Measurements from ENCODE around the gene TLL2. TPM values are rescaled to one million over a fixed set of nuclear protein-coding genes. Genes with fewer than 3 reads are reported as not detected.

Gene TLL2
- polyA plus RNA-seq, 3 donors = 0.69 to 0.95 (median 0.79) TPM

DNA sequence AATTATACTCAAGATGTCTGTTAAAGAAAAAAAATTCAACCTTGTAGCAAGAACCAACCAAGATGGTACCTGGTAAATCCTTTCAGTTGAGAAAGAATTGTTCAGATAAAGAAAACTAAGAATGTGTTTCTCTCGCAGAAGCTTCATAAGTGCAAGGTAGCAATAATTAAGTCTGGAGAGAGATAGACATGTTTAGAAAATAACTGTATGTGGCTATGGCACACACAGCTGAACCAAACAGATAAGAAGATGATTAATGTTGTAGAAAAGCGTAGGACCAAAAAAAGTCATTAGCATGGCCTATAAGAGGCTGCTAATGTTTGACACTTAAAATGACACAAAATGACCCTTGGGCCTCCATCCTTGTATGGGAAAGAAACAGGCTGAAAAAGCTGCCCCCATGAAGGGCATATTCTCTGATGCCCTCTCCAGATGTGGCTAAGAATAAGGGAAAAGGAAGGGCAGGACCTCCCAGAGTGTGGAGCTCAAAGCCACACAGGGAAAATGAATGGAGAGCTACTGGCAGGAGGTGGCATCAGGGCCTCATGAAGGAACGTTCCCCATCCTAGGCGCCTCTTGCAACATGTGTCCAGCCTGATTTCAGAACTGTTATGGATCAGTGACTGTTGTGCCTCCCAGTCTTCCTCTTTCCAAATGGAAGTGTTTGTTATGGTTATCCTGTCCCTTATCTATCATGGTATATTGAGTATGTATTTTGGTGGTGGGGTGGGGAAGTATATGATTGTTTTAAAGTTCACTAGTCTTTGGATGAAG lies 30.7 kb downstream of the TLL2 start:
- DNase-seq (ENCODE audit: extremely low read depth in 1 of 11, low read depth in 9 of 11, low spot score in 4 of 11) = no peak

- no peak for DNase-seq (ENCODE audit: extremely low read depth in 1 of 11, low read depth in 9 of 11, low spot score in 4 of 11)
These were observed 35.4 kb downstream of the TLL2 start for GRCh38 chr10:96478355-96478754.

GRCh38 chr10:96473866-96474265 lies 39.9 kb downstream of the TLL2 start:
- DNase-seq (ENCODE audit: extremely low read depth in 1 of 11, low read depth in 9 of 11, low spot score in 4 of 11) = no peak

DNA sequence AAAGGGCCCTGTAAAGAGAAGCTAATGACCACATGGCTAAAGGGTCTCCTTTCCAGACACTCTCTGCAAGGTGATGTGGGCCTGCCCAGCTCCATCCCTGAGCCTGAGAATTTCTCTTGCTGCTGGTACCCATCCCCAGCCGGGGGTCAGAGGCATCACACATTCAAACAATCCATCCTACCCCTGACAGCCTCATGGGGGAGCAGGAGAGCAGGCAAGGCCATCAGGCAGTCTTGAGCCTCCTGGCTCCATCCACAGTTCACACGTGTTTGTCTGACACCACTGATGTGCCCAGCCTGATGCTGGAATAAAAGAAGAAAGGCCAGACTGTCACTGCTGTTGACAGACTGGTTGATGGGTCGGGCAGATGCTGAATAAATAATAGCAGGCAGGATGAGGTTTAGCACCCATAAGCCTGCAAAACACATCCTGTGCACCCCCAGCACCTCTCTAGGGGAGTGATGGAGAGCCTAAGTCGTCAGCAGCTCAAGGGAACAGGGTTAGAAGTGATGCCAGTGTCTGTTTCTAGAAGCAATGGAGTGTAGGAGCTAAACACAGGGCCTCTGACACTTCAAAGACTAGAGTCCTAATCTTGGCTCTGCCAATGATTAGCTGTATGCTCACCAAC lies 43.5 kb downstream of the TLL2 start:
- DNase-seq (ENCODE audit: extremely low read depth in 1 of 11, low read depth in 9 of 11, low spot score in 4 of 11) = peak in 4 of 11 donors; percentile 4 to 10 (median 8)

GRCh38 chr10:96468845-96469244 lies 44.9 kb downstream of the TLL2 start:
- no peak for DNase-seq (ENCODE audit: extremely low read depth in 1 of 11, low read depth in 9 of 11, low spot score in 4 of 11)

DNA sequence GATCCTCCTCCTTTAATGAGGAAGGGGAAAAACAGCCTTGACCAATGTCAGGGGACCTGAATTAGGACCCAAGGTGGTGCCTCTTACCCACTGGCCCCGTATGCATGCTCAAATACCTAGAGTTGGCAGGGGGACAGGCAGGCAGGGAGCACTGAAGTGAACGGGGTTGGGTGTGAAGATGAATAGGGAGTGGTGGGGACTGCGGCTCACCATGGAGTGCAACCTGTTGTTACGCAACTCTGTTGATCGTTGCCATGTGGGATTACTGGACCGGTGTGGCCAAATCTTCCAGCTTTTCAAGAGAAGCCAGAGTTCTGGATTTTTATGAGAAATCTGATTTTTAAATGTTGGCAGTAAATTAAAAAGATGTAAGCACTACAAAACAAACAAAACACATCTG lies 48.1 kb downstream of the TLL2 start:
- DNase-seq (ENCODE audit: extremely low read depth in 1 of 11, low read depth in 9 of 11, low spot score in 4 of 11) = no peak

DNA sequence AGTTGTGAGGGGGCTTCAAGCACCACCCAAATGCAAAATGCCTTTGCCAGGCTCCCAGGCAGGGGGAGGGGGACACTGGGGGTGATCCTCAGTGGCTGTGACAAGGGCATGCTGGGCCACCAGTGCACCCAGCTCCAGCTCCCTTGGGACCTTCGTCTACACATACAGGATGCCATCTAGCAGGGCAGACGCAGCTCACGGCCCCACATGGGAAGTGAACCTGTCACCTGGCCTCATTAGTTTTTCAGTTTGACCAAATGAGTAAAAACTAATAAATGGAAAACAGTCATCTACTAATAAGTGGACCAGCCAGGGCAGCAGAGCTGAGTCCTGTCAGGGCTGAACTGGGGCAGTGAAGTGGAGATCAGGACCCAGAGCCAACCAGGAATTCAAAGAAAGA lies 50.2 kb downstream of the TLL2 start:
- no peak for DNase-seq (ENCODE audit: extremely low read depth in 1 of 11, low read depth in 9 of 11, low spot score in 4 of 11)

DNA sequence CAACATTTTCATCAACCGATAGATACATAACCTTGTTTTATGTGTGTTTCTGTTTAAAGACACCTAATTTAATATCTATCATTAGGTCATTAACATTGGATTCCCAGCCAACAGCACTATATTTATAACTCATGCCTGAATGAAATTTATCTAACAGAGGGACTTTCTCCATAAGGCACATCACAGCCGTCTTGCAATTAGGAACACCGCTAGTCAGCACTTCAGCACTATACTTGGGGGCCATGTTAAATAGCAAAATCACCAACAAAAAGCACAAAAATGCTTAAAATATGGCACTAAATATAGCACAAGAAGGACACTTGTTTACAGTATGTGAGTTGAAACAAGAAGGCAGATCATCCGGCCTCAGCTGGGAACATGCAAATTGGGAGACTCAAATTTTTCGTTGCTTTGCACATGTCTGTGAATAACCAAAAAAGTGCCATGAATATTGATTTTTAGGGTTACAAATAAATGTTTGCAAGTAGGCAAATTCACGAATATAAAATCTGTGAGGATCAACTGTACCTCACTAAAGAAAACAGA lies 51.0 kb downstream of the TLL2 start:
- DNase-seq (ENCODE audit: extremely low read depth in 1 of 11, low read depth in 9 of 11, low spot score in 4 of 11) = no peak

GRCh38 chr10:96460316-96460715 lies 53.4 kb downstream of the TLL2 start:
- DNase-seq (ENCODE audit: extremely low read depth in 1 of 11, low read depth in 9 of 11, low spot score in 4 of 11) = no peak

DNA sequence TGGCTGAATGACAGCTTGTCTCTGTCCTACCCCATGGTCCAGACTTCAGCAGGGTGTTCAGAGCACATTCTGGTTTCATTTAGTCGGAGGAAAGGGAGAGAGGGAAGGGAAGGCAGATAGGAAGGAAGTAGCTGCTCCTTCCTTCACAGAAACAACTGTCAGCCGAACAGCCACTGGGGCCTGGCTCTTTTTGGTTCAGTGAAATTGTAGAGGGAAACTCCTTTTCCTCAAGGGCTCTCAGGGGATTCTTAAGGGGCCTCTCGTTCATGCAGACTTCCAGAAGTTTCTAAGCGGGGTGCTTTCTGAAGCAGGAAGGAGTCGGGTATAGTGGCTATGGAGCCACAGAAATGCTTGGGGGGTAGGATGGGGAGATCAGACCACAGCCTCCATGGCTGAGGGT lies 56.4 kb downstream of the TLL2 start:
- DNase-seq (ENCODE audit: extremely low read depth in 1 of 11, low read depth in 9 of 11, low spot score in 4 of 11) = no peak

DNA sequence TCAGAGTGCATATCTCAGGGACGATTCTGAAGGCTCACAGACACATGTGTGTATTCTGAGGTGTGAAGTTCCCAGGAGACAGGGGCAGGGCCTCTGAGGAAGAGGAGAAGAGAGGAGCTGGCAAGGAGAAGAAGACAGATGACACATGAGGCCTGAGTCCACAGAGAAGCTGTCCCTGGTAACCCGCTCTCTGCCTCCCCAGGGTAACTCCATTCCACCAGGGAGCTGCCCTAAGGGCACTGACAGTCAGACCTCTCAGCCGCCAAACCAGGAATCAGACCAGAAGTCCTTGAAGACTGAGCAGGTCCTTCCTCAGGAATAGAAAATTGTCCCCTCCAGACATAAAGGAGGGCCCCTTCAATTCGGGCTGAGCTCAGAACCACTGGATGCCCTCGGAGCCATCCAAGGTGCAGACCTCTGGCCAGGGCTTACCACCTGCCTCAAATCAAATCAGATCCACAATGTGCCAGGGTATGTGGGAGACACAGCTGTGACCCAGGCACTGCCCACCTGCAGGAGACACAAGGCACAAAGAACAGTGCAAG lies 57.4 kb downstream of the TLL2 start:
- no peak for DNase-seq (ENCODE audit: extremely low read depth in 1 of 11, low read depth in 9 of 11, low spot score in 4 of 11)

DNA sequence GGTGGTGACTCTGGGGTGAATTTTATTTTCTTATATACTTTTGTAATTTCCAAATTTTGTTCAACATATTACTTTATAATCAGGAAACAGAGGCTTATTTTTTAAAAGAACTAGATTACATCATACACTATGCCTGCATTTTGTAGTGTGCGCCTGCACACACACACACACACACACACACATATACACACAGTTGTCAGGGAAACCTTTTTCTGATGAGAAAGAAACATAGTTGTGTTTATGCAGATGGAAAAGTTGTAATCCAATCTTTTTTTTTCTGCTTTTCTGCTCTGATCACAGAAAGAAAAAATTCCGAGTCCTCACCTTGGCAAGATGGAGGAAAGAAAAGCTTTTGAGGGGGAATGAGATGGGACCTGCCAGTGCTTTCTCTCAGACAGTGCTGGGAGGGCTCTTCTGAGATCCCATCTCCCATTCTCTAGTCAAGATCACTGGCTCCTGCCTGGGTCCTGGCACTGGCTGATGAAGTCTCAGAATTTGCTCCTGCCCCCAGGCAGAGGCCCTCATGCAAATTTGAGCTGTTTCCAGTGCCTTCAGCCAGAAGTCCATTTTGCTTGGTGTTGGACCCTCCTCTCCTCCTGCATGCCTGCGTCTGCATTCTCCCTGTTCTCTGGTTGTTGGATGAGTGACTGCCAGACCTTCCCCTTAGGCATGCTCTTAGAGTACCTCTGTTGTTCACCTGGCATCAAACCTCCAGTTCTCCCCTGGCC lies 59.7 kb downstream of the TLL2 start:
- DNase-seq (ENCODE audit: extremely low read depth in 1 of 11, low read depth in 9 of 11, low spot score in 4 of 11) = no peak

DNA sequence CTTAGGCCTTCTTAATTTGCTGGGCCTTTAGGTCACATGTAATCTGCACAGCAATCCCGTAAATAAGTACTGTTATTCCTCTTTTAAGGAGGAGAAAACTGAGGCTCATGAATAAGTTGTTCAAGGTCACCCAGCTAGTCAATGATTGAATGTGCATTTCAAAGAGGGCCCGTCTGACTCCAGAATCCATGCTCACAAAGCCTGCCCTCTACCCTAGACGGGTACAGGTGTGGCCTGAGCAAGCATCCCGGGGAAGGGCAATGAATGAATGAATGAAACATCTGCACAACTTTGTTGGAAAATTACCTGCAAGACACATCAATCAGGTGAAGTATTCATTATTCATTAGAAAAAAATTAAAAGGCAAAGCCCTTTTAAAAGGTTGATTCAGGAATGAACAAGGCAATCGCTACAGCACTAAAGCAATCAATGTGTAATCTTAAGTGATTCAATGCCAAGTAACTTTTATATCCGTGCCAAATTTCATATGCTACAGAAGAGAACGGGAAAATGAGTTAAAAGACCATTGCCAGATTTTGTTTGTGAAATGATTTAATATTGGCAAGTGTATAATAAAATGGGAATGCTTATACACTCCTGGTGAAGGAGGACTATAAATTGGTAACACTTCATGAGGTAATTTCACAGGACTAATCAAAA lies 61.1 kb downstream of the TLL2 start:
- DNase-seq (ENCODE audit: extremely low read depth in 1 of 11, low read depth in 9 of 11, low spot score in 4 of 11) = no peak

- peak in 1 of 11 donors; percentile 1 for DNase-seq (ENCODE audit: extremely low read depth in 1 of 11, low read depth in 9 of 11, low spot score in 4 of 11)
These were observed 63.1 kb downstream of the TLL2 start for GRCh38 chr10:96450529-96451207.

DNA sequence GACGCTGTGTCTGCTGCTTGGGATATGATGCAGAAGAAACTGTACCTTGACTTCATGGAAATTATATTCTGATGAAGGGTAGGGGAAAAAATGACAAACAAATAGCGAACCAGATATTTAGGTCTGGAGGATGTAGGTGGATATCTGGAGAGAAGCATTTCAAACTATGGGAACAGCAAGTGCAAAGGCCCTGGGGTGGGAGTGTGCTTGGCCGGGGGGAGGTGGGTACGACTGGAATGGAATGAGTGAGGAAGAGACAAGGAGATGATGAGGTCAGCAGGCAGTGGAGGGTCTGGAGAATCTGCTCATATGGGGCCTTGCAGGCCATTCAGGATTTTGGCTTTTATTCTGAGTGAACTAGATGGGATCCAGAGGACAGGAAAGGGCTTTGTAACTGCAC lies 65.2 kb downstream of the TLL2 start:
- DNase-seq (ENCODE audit: extremely low read depth in 1 of 11, low read depth in 9 of 11, low spot score in 4 of 11) = no peak

GRCh38 chr10:96448021-96448457 lies 65.7 kb downstream of the TLL2 start:
- no peak for DNase-seq (ENCODE audit: extremely low read depth in 1 of 11, low read depth in 9 of 11, low spot score in 4 of 11)

DNA sequence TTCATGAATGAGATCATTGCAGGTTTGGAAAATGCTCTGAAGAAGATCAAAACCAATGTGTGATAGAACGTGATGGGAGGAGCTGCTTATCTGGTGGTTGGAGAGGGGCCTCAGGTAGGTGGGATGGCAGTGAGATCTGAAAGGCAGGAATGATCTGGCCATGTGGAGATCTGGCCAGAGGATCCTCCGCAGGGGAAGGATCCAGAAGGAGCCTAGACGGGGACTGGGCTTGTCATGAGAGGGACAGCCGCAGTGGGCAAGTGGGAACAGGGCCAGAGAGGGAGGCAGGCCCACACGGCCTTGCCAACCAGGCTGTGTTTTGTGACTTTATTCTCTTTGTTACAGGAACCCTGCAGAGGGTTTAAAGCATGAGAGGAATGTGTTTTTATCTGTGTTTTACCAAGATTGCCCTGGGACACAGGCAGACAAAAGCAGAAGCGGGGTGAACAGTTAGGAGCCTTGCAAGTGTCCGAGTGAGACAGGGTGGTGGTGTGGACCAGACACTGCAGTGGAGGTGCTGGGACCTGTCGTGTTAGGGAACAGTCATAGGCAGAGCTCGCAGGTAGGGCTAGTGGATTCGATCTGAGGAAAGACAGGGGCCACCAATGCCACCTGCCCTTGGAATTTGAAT lies 66.6 kb downstream of the TLL2 start:
- DNase-seq (ENCODE audit: extremely low read depth in 1 of 11, low read depth in 9 of 11, low spot score in 4 of 11) = no peak

DNA sequence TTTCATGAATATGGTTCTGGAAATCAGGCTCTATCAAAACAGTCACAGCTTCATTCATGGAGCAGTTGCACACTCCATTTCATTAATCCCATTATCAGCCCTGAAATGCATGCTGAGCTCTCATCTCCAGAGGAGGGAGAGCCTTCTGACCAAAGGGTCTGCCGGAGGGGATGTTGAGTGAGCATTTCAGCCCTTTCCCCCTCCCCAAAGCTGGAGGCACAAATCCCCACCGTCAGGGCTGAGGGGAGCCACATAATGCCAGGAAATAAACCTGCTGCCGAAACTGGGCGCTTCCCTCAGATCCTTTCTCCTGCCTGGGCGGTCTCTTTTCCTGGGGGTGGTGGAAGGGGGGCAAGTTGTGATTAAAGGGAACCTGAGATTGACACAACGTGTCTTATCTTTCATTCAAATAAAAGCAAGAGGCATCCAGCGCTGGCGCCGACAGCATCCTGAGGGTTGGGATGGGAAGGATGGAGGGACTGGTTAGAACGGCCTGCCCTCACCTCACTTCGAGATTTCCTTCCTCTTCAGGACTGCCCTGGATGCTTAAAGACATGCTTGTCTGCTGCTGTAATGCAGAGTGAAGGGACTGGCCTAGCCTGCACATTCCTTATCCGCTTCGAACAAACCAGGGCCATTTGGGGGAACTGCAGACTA lies 71.6 kb downstream of the TLL2 start:
- no peak for DNase-seq (ENCODE audit: extremely low read depth in 1 of 11, low read depth in 9 of 11, low spot score in 4 of 11)

Data from renal cortex interstitium (tissue), 11 donors.